ENCODE results near the gene KIAA1671. TPM values are rescaled to one million over a fixed set of nuclear protein-coding genes. Genes with fewer than 3 reads are reported as not detected.
A peak's percentile ranks its signal among the peaks of the same experiment; 100 is the strongest.

Gene KIAA1671
- total RNA-seq, 1 donor from 2014 or later: 17.3 TPM

DNA sequence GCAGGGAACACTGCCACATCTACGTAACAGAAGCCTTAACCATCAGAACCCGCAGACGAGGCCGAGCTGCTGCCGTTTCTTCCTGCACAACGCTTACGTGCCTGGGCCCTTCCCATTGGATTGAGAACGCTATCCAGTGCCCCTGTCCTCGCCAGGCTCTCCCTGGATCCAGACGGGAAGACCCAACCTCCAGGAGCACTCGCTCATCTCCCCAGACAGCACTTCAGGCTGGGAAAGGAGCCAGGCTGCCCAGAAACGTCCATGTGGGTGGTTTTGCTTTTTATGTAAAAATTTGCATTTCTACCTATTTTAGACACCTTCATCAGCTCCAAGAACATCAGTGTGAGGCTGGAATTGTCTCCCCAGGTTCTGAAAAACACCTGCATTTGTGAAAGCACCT, 239.9 kb downstream of the KIAA1671 start:
- Mint-ChIP-seq H3K36me3 (peaks cover 19% of the 10 kb centered on the region), H3K4me3 (no peak overlapping the region), H3K27ac (no peak overlapping the region), H3K27me3 (ENCODE audit: insufficient read depth, low read depth) (peaks cover 2% of the 10 kb centered on the region), H3K4me1 (peaks cover 13% of the 10 kb centered on the region), H3K9me3 (no peaks in the 10 kb centered on the region)
- H4K20me1 ChIP-seq (ENCODE audit: low read depth): peaks cover 54% of the 10 kb centered on the region
- H3F3A ChIP-seq (ENCODE audit: low read depth): peaks cover 15% of the 10 kb centered on the region
- no peak overlapping the region for H3K27ac ChIP-seq
- no peaks in the 10 kb centered on the region for H3K36me3 ChIP-seq
- DNase-seq (ENCODE audit: low spot score): no peak
- no peaks in the 10 kb centered on the region for H3K79me2 ChIP-seq (ENCODE audit: low read depth)
- TF ChIP-seq, protein P1, sequence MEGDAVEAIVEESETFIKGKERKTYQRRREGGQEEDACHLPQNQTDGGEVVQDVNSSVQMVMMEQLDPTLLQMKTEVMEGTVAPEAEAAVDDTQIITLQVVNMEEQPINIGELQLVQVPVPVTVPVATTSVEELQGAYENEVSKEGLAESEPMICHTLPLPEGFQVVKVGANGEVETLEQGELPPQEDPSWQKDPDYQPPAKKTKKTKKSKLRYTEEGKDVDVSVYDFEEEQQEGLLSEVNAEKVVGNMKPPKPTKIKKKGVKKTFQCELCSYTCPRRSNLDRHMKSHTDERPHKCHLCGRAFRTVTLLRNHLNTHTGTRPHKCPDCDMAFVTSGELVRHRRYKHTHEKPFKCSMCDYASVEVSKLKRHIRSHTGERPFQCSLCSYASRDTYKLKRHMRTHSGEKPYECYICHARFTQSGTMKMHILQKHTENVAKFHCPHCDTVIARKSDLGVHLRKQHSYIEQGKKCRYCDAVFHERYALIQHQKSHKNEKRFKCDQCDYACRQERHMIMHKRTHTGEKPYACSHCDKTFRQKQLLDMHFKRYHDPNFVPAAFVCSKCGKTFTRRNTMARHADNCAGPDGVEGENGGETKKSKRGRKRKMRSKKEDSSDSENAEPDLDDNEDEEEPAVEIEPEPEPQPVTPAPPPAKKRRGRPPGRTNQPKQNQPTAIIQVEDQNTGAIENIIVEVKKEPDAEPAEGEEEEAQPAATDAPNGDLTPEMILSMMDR (IDR thresholded peaks at IDR 0.05): no peak
- TF ChIP-seq EZH2 (IDR thresholded peaks at IDR 0.05): no peak
- TF ChIP-seq EZH2phosphoT487 (IDR thresholded peaks at IDR 0.05): no peak
- no peak overlapping the region for H3K9ac ChIP-seq
- no peak overlapping the region for H2AFZ ChIP-seq (replicated peaks)
- no peak overlapping the region for H3K4me3 ChIP-seq
- H3K27me3 ChIP-seq: no peaks in the 10 kb centered on the region
- no peaks in the 10 kb centered on the region for H3K9me3 ChIP-seq (ENCODE audit: low read depth)
- H3K4me1 ChIP-seq: peaks cover 10% of the 10 kb centered on the region
- H3K4me2 ChIP-seq: no peak overlapping the region

DNA sequence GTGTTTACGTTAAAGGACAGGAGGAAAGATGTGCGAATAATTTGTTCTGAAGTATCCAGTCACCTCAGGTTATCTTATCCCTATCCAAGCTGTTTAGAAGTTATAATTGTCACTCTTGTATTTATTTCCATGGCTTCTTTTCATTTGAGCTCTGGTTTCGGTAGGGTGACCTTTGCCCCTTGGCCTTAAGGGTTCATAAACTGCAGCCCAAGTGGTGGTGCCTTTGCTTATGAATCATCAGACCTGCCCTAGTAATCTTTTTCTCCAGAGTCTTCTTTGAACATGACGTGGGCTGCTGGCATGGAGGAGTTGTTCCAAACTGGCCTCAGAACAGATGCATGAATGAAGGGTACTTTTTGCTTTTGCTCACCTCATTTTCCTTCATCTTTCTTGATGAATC, 240.6 kb downstream of the KIAA1671 start:
- Histone ChIP-seq H4K20me1 (ENCODE audit: low read depth) (peaks cover 61% of the 10 kb centered on the region), H3K27me3 (no peaks in the 10 kb centered on the region), H3K79me2 (ENCODE audit: low read depth) (no peaks in the 10 kb centered on the region), H3K27ac (no peak overlapping the region), H2AFZ (replicated peaks) (no peak overlapping the region), H3K4me3 (no peak overlapping the region), H3K4me1 (peaks cover 11% of the 10 kb centered on the region), H3K36me3 (no peaks in the 10 kb centered on the region), H3K4me2 (no peak overlapping the region), H3K9ac (no peak overlapping the region), H3F3A (ENCODE audit: low read depth) (peaks cover 15% of the 10 kb centered on the region), H3K9me3 (ENCODE audit: low read depth) (no peaks in the 10 kb centered on the region)
- H3K27ac Mint-ChIP-seq: no peak overlapping the region
- H3K4me1 Mint-ChIP-seq: peaks cover 18% of the 10 kb centered on the region
- DNase-seq (ENCODE audit: low spot score): no peak
- H3K27me3 Mint-ChIP-seq (ENCODE audit: insufficient read depth, low read depth): peaks cover 2% of the 10 kb centered on the region
- H3K36me3 Mint-ChIP-seq: peaks cover 18% of the 10 kb centered on the region
- no peaks in the 10 kb centered on the region for H3K9me3 Mint-ChIP-seq
- H3K4me3 Mint-ChIP-seq: no peak overlapping the region
- TF ChIP-seq EZH2phosphoT487 (IDR thresholded peaks at IDR 0.05) (no peak), EZH2 (IDR thresholded peaks at IDR 0.05) (no peak)
- TF ChIP-seq, protein P1 (IDR thresholded peaks at IDR 0.05): no peak

DNA sequence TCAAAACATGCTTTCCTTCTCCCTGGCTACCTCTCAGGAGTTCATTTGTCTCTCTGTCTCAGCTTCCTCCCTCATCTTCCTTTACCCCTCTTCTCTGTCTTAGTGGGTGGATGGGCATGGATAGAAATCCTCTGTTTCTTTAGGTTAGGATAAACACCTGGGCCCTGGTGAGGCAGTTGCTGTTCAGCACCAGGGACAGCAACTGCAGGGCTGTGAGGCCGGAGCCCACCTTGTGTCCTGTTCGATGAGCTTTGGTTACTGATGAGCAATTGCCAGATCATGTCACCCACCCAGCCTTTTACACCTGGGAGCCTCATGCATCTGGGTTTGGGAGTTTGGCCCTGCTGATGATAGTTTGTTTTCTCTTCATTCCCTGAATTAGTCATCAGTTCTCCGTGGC, 241.0 kb downstream of the KIAA1671 start:
- no peaks in the 10 kb centered on the region for H3K79me2 ChIP-seq (ENCODE audit: low read depth)
- Mint-ChIP-seq H3K4me1 (peaks cover 19% of the 10 kb centered on the region), H3K36me3 (peaks cover 18% of the 10 kb centered on the region), H3K27ac (no peak overlapping the region), H3K4me3 (no peak overlapping the region), H3K27me3 (ENCODE audit: insufficient read depth, low read depth) (peaks cover 2% of the 10 kb centered on the region), H3K9me3 (no peaks in the 10 kb centered on the region)
- H4K20me1 ChIP-seq (ENCODE audit: low read depth): peaks cover 61% of the 10 kb centered on the region
- no peaks in the 10 kb centered on the region for H3K27me3 ChIP-seq
- no peak overlapping the region for H3K27ac ChIP-seq
- peaks cover 11% of the 10 kb centered on the region for H3K4me1 ChIP-seq
- H3F3A ChIP-seq (ENCODE audit: low read depth): peaks cover 15% of the 10 kb centered on the region
- H3K4me3 ChIP-seq: no peak overlapping the region
- TF ChIP-seq, protein P1 (IDR thresholded peaks at IDR 0.05): no peak
- no peak overlapping the region for H3K4me2 ChIP-seq
- DNase-seq (ENCODE audit: low spot score): peak; percentile 70
- H3K9ac ChIP-seq: no peak overlapping the region
- no peak overlapping the region for H2AFZ ChIP-seq (replicated peaks)
- H3K36me3 ChIP-seq: no peaks in the 10 kb centered on the region
- no peaks in the 10 kb centered on the region for H3K9me3 ChIP-seq (ENCODE audit: low read depth)
